Sigmoid colon (tissue), 4 donors: ENCODE results near the gene RSAD2.

Source experiments
- EP300 ChIP-seq, 4 donors: sonication (generic); formaldehyde crosslinking; IDR thresholded peaks; one replicate each; pipeline ENCODE4 v1.6.1; 2017; ENCODE audit warnings: antibody characterized with exemption in 4 of 4
- POLR2A ChIP-seq, 2 donors: fragments of 450-650 bp; IDR thresholded peaks; one replicate each; pipeline ENCODE4 v1.6.1; 2016; ENCODE audit warnings: antibody characterized with exemption in 2 of 2, mild to moderate bottlenecking in 2 of 2, moderate library complexity in 2 of 2
- POLR2AphosphoS5 ChIP-seq, 4 donors: sonication (generic); formaldehyde crosslinking; IDR thresholded peaks; one replicate each; pipeline ENCODE4 v1.6.1; 2017; ENCODE audit warnings: antibody characterized with exemption in 4 of 4
- TF ChIP-seq, protein P1 (sequence below), 4 experiments: fragments of 450-650 bp in 3 of 4; fragments of 200-600 bp in 1 of 4; IDR thresholded peaks; one replicate each; pipeline ENCODE4 v1.5.1; 2016 to 2019; ENCODE audit warnings: antibody characterized with exemption in 4 of 4, mild to moderate bottlenecking in 3 of 4, moderate library complexity in 2 of 4

DNA sequence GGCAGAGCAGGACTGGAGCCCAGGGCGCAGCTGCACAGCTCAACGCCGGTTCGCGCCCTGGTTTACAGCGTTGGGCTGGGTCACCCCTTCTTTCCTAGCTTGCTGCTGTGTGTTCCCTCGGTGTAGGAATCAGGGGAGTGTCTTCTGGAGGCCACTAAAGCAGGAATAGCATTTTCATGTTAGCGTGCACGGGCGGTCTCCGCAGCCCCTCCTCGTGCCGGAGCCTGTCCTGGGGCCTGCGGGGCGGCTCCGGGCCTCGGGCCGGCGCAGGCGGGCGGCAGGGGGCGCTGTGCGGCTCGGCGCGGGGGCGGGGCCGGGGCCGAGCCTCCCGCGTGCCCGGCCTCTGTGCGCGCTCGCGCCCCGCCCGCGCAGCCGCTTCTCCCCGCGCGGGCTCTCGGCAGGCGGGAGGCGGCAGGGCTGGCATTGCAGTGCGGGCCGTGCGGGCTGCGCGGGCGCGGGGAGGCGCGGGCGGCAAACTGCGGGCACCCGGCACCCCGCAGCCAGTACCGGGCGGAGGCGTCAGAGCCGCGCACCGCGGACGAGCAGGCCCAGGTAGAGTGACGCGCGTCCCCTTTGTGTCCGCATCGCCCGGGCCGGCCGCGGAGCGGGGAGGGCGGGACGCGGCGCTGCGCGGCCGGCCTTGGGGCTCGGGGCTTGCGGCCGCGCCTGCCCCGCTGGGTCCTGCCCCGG lies 39.6 kb downstream of the RSAD2 start, which contains the start of gene RNF144A:
- TF ChIP-seq POLR2A (IDR thresholded peaks at IDR 0.05) (no peak), EP300 (IDR thresholded peaks at IDR 0.05) (no peak), POLR2AphosphoS5 (IDR thresholded peaks at IDR 0.05) (peak in 1 of 4 donors; percentile 50)
- TF ChIP-seq, protein P1, sequence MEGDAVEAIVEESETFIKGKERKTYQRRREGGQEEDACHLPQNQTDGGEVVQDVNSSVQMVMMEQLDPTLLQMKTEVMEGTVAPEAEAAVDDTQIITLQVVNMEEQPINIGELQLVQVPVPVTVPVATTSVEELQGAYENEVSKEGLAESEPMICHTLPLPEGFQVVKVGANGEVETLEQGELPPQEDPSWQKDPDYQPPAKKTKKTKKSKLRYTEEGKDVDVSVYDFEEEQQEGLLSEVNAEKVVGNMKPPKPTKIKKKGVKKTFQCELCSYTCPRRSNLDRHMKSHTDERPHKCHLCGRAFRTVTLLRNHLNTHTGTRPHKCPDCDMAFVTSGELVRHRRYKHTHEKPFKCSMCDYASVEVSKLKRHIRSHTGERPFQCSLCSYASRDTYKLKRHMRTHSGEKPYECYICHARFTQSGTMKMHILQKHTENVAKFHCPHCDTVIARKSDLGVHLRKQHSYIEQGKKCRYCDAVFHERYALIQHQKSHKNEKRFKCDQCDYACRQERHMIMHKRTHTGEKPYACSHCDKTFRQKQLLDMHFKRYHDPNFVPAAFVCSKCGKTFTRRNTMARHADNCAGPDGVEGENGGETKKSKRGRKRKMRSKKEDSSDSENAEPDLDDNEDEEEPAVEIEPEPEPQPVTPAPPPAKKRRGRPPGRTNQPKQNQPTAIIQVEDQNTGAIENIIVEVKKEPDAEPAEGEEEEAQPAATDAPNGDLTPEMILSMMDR (IDR thresholded peaks at IDR 0.05), result peak in 3 of 4 experiments; percentile 3 to 51 (median 29)
